Glutamatergic neuron (in vitro differentiated cells): ENCODE measurements around the gene CELF2. TPM values are rescaled to one million over a fixed set of nuclear protein-coding genes. Genes with fewer than 3 reads are reported as not detected.

Experiments used
- DNase-seq: peaks from one replicate; pipeline ENCODE4 v3.0.0; 2022
- H3K27ac Mint-ChIP-seq: one replicate; pipeline ENCODE4 v1.8.0; 2020; ENCODE audit warnings: mild to moderate bottlenecking, mixed read lengths, inconsistent platforms; ENCODE audit not compliant: unreplicated experiment
- H3K27me3 Mint-ChIP-seq: one replicate; pipeline ENCODE4 v1.8.0; 2020; ENCODE audit warnings: mild to moderate bottlenecking, moderate library complexity, mixed read lengths, inconsistent platforms; ENCODE audit not compliant: unreplicated experiment
- H3K36me3 Mint-ChIP-seq: one replicate; pipeline ENCODE4 v1.8.0; 2020; ENCODE audit warnings: mild to moderate bottlenecking, mixed read lengths, inconsistent platforms; ENCODE audit not compliant: unreplicated experiment
- H3K4me1 Mint-ChIP-seq: one replicate; pipeline ENCODE4 v1.8.0; 2020; ENCODE audit warnings: mild to moderate bottlenecking, low read depth, mixed read lengths, inconsistent platforms; ENCODE audit not compliant: unreplicated experiment
- H3K4me3 Mint-ChIP-seq: one replicate; pipeline ENCODE4 v1.8.0; 2020; ENCODE audit warnings: mild to moderate bottlenecking, mixed read lengths, inconsistent platforms; ENCODE audit not compliant: unreplicated experiment
- H3K9me3 Mint-ChIP-seq: one replicate; pipeline ENCODE4 v1.8.0; 2020; ENCODE audit warnings: mild to moderate bottlenecking, moderate library complexity, mixed read lengths, inconsistent platforms; ENCODE audit not compliant: unreplicated experiment
- CTCF ChIP-seq: fragments of 200-600 bp; sonication (generic); IDR thresholded peaks from one replicate; pipeline ENCODE4 v1.5.0; 2021; ENCODE audit not compliant: partially characterized antibody, unreplicated experiment
- total RNA-seq: library from RNA; stranded (reverse); fragmentation: NEBNext Ultra II Directional; extraction: Animal tissue kit (Norgen Biotek cat#: 25700); gene quantifications from one replicate; pipeline ENCODE4 v1.2.1, GENCODE V29; 2021; ENCODE audit not compliant: unreplicated experiment

The CELF2 gene
- total RNA-seq, 1 donor from 2014 or later: 47.4 TPM

- DNase-seq: no peak
- peaks cover 42% of the 10 kb centered on the region for H3K4me1 Mint-ChIP-seq
- no peaks in the 10 kb centered on the region for H3K36me3 Mint-ChIP-seq
- H3K27me3 Mint-ChIP-seq: peaks cover 7% of the 10 kb centered on the region
- no peak for TF ChIP-seq CTCF
- no peak overlapping the region for H3K27ac Mint-ChIP-seq
- H3K4me3 Mint-ChIP-seq: no peak overlapping the region
- peaks cover 2% of the 10 kb centered on the region for H3K9me3 Mint-ChIP-seq
Measured at GRCh38 chr10:11274452-11274851, 256.8 kb downstream of the CELF2 start.

GRCh38 chr10:11275651-11276050 is 258.0 kb downstream of the CELF2 start:
- peaks cover 38% of the 10 kb centered on the region for H3K4me1 Mint-ChIP-seq
- TF ChIP-seq CTCF: no peak
- no peak for DNase-seq
- H3K9me3 Mint-ChIP-seq: peaks cover 4% of the 10 kb centered on the region
- H3K27ac Mint-ChIP-seq: no peak overlapping the region
- no peak overlapping the region for H3K4me3 Mint-ChIP-seq
- peaks cover 4% of the 10 kb centered on the region for H3K36me3 Mint-ChIP-seq
- peaks cover 10% of the 10 kb centered on the region for H3K27me3 Mint-ChIP-seq

GRCh38 chr10:11276449-11276990 is 258.8 kb downstream of the CELF2 start:
- H3K36me3 Mint-ChIP-seq: peaks cover 4% of the 10 kb centered on the region
- no peak overlapping the region for H3K4me3 Mint-ChIP-seq
- no peak for TF ChIP-seq CTCF
- H3K27me3 Mint-ChIP-seq: peaks cover 10% of the 10 kb centered on the region
- H3K9me3 Mint-ChIP-seq: peaks cover 7% of the 10 kb centered on the region
- H3K27ac Mint-ChIP-seq: no peak overlapping the region
- DNase-seq: no peak
- peaks cover 35% of the 10 kb centered on the region for H3K4me1 Mint-ChIP-seq

GRCh38 chr10:11279314-11279713 is 261.6 kb downstream of the CELF2 start:
- H3K27me3 Mint-ChIP-seq: peaks cover 8% of the 10 kb centered on the region
- H3K4me1 Mint-ChIP-seq: peaks cover 35% of the 10 kb centered on the region
- no peak for TF ChIP-seq CTCF
- peaks cover 7% of the 10 kb centered on the region for H3K9me3 Mint-ChIP-seq
- no peak overlapping the region for H3K4me3 Mint-ChIP-seq
- no peak for DNase-seq
- peaks cover 4% of the 10 kb centered on the region for H3K36me3 Mint-ChIP-seq
- H3K27ac Mint-ChIP-seq: peak overlapping the region; percentile 63

- DNase-seq: no peak
- H3K9me3 Mint-ChIP-seq: peaks cover 7% of the 10 kb centered on the region
- H3K27me3 Mint-ChIP-seq: peaks cover 5% of the 10 kb centered on the region
- H3K36me3 Mint-ChIP-seq: peaks cover 4% of the 10 kb centered on the region
- TF ChIP-seq CTCF: no peak
- peaks cover 31% of the 10 kb centered on the region for H3K4me1 Mint-ChIP-seq
- H3K27ac Mint-ChIP-seq: peak overlapping the region; percentile 79
- H3K4me3 Mint-ChIP-seq: no peak overlapping the region
Measured at GRCh38 chr10:11280187-11280932, 262.7 kb downstream of the CELF2 start.
